Measurements from ENCODE around the gene ADCK1.

The ADCK1 gene

GRCh38 chr14:77868552-77869285 lies 68.8 kb downstream of the ADCK1 start:
- H3K27ac ChIP-seq (ENCODE audit: poor library complexity, severe bottlenecking), result no peak overlapping the region
- H3K27me3 ChIP-seq (ENCODE audit: insufficient read depth, poor library complexity, severe bottlenecking), result no peaks in the 10 kb centered on the region
- H3K4me3 ChIP-seq (ENCODE audit: severe bottlenecking), result no peak overlapping the region
- H3K4me1 ChIP-seq (ENCODE audit: insufficient read depth, poor library complexity, severe bottlenecking), result no peaks in the 10 kb centered on the region
- ATAC-seq (ENCODE audit: low read depth), result no peak
- TF ChIP-seq, protein P1, sequence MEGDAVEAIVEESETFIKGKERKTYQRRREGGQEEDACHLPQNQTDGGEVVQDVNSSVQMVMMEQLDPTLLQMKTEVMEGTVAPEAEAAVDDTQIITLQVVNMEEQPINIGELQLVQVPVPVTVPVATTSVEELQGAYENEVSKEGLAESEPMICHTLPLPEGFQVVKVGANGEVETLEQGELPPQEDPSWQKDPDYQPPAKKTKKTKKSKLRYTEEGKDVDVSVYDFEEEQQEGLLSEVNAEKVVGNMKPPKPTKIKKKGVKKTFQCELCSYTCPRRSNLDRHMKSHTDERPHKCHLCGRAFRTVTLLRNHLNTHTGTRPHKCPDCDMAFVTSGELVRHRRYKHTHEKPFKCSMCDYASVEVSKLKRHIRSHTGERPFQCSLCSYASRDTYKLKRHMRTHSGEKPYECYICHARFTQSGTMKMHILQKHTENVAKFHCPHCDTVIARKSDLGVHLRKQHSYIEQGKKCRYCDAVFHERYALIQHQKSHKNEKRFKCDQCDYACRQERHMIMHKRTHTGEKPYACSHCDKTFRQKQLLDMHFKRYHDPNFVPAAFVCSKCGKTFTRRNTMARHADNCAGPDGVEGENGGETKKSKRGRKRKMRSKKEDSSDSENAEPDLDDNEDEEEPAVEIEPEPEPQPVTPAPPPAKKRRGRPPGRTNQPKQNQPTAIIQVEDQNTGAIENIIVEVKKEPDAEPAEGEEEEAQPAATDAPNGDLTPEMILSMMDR (IDR thresholded peaks at IDR 0.05; ENCODE audit: poor library complexity, severe bottlenecking), result no peak
- DNase-seq (ENCODE audit: low spot score), result no peak
- no peaks in the 10 kb centered on the region for H3K36me3 ChIP-seq (ENCODE audit: low read depth)
- H3K9me3 ChIP-seq (ENCODE audit: severe bottlenecking), result no peaks in the 10 kb centered on the region

DNA sequence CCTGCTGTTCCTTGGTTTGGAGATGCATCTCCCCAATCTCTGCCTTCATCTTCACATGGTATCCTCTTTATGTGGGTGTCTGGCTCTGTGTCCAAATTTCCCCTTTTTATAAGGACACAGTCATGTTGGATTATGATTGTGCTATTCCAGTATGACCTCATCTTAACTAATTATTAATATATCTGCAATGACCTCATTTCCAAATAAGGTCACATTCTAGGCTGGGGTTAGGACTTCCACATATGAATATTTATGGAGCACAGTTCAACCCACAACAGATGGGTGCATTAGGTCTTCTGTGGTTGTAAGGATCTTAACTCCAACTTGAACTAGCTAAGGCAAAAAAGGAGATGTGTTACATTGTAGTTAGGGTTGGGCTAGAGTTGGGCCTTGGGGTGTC lies 69.4 kb downstream of the ADCK1 start:
- Histone ChIP-seq H3K27ac (ENCODE audit: poor library complexity, severe bottlenecking) (no peak overlapping the region), H3K27me3 (ENCODE audit: insufficient read depth, poor library complexity, severe bottlenecking) (no peaks in the 10 kb centered on the region), H3K4me3 (ENCODE audit: severe bottlenecking) (no peak overlapping the region), H3K36me3 (ENCODE audit: low read depth) (no peaks in the 10 kb centered on the region), H3K4me1 (ENCODE audit: insufficient read depth, poor library complexity, severe bottlenecking) (no peaks in the 10 kb centered on the region), H3K9me3 (ENCODE audit: severe bottlenecking) (no peaks in the 10 kb centered on the region)
- ATAC-seq (ENCODE audit: low read depth), result no peak
- no peak for DNase-seq (ENCODE audit: low spot score)
- TF ChIP-seq, protein P1 (IDR thresholded peaks at IDR 0.05; ENCODE audit: poor library complexity, severe bottlenecking), result no peak

GRCh38 chr14:77870646-77871045 lies 70.7 kb downstream of the ADCK1 start:
- Histone ChIP-seq H3K4me1 (ENCODE audit: insufficient read depth, poor library complexity, severe bottlenecking) (no peaks in the 10 kb centered on the region), H3K27ac (ENCODE audit: poor library complexity, severe bottlenecking) (no peak overlapping the region)
- ATAC-seq (ENCODE audit: low read depth), result no peak

DNA sequence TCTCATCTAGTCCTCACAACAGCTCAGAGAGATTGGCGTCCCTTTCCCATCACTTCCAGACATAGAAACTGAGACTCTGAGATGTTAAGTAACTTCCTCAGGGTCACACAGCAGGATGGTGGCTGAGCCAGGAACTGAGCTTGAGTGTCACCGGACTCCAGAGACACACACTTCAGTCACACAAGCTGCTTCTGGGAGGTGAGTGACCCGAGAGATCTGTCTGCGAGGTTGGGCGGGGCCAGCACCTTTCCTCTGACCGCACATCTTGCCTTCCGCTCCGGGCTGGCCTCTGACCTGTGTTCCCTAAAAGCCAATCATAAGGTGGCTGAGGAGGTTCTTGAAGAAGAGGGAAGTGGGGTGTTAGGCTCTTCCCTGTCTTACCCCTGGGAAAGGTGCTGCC lies 72.2 kb downstream of the ADCK1 start:
- Histone ChIP-seq H3K4me3 (ENCODE audit: severe bottlenecking) (no peak overlapping the region), H3K36me3 (ENCODE audit: low read depth) (no peaks in the 10 kb centered on the region), H3K9me3 (ENCODE audit: severe bottlenecking) (no peaks in the 10 kb centered on the region), H3K27me3 (ENCODE audit: insufficient read depth, poor library complexity, severe bottlenecking) (no peaks in the 10 kb centered on the region), H3K4me1 (ENCODE audit: insufficient read depth, poor library complexity, severe bottlenecking) (no peaks in the 10 kb centered on the region), H3K27ac (ENCODE audit: poor library complexity, severe bottlenecking) (no peak overlapping the region)
- ATAC-seq (ENCODE audit: low read depth) (no peak), DNase-seq (ENCODE audit: low spot score) (no peak)
- TF ChIP-seq, protein P1 (IDR thresholded peaks at IDR 0.05; ENCODE audit: poor library complexity, severe bottlenecking), result no peak

More at GRCh38 chr14:77870646-77871045, 70.7 kb downstream of the ADCK1 start:
- Histone ChIP-seq H3K9me3 (ENCODE audit: severe bottlenecking) (no peaks in the 10 kb centered on the region), H3K36me3 (ENCODE audit: low read depth) (no peaks in the 10 kb centered on the region), H3K27me3 (ENCODE audit: insufficient read depth, poor library complexity, severe bottlenecking) (no peaks in the 10 kb centered on the region), H3K4me3 (ENCODE audit: severe bottlenecking) (no peak overlapping the region)
- DNase-seq (ENCODE audit: low spot score), result no peak
- TF ChIP-seq, protein P1 (IDR thresholded peaks at IDR 0.05; ENCODE audit: poor library complexity, severe bottlenecking), result no peak

DNA sequence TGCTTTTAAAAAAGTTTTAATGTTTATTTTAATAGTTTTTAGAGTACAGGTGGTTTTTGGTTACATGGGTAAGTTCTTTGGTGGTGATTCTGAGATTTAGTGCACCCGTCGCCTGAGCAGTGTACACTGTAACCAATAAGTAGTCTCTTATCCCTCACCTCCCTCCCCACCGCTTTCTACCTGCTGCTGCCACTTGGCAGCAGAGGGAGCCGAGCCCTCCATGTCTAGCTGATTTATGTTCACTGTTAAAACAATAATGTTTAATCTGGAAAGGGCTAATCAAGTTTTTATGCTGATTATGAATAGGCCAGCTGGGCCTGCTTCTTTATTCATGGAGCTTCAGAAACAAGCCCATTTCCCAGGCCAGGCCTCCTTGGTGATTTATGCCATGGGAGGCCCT lies 73.1 kb downstream of the ADCK1 start:
- no peaks in the 10 kb centered on the region for H3K36me3 ChIP-seq (ENCODE audit: low read depth)
- TF ChIP-seq, protein P1 (IDR thresholded peaks at IDR 0.05; ENCODE audit: poor library complexity, severe bottlenecking), result no peak
- H3K9me3 ChIP-seq (ENCODE audit: severe bottlenecking), result no peaks in the 10 kb centered on the region
- no peaks in the 10 kb centered on the region for H3K27me3 ChIP-seq (ENCODE audit: insufficient read depth, poor library complexity, severe bottlenecking)
- H3K4me1 ChIP-seq (ENCODE audit: insufficient read depth, poor library complexity, severe bottlenecking), result no peaks in the 10 kb centered on the region
- H3K27ac ChIP-seq (ENCODE audit: poor library complexity, severe bottlenecking), result no peak overlapping the region
- ATAC-seq (ENCODE audit: low read depth) (no peak), DNase-seq (ENCODE audit: low spot score) (no peak)
- H3K4me3 ChIP-seq (ENCODE audit: severe bottlenecking), result no peak overlapping the region
